ENCODE results near the gene PPTC7.
"Not testable (repeated sequence)": the region's sequence is repeated elsewhere in the genome, so short reads cannot be mapped to it uniquely, and the experiment has no call there.

The PPTC7 gene

GRCh38 chr12:110613771-110614684 is 30.9 kb upstream of the PPTC7 start, which contains the start of gene TCTN1:
Gene TCTN1 (plus strand): TSS chr12:110614129. CDS start chr12:110614183, 54 bp downstream.
- peak; percentile 95 for DNase-seq (ENCODE audit: low read depth)
- peak; percentile 12 for TF ChIP-seq CTCF (conservative IDR thresholded peaks at IDR 0.05; ENCODE audit: low read depth, low read length)
- H3K4me3 ChIP-seq (ENCODE audit: low read depth, low read length), result peak within 1 kb of the TSS; percentile 95

- no peak for TF ChIP-seq CTCF (conservative IDR thresholded peaks at IDR 0.05; ENCODE audit: low read depth, low read length)
- DNase-seq (ENCODE audit: low read depth), result no peak
- H3K4me3 ChIP-seq (ENCODE audit: low read depth, low read length), result peak overlapping the region; percentile 95
Measured at GRCh38 chr12:110613071-110613770, 30.1 kb upstream of the PPTC7 start.

GRCh38 chr12:110606253-110606611 is 23.1 kb upstream of the PPTC7 start:
- no peak overlapping the region for H3K4me3 ChIP-seq (ENCODE audit: low read depth, low read length)
- TF ChIP-seq CTCF (conservative IDR thresholded peaks at IDR 0.05; ENCODE audit: low read depth, low read length), result no peak
- no peak for DNase-seq (ENCODE audit: low read depth)

- TF ChIP-seq CTCF (conservative IDR thresholded peaks at IDR 0.05; ENCODE audit: low read depth, low read length), result peak; percentile 77
- not testable (repeated sequence) for H3K4me3 ChIP-seq (ENCODE audit: low read depth, low read length)
- DNase-seq (ENCODE audit: low read depth), result peak; percentile 63
Measured at GRCh38 chr12:110602085-110602814, 19.1 kb upstream of the PPTC7 start.

GRCh38 chr12:110600254-110600653 is 17.1 kb upstream of the PPTC7 start:
- TF ChIP-seq CTCF (conservative IDR thresholded peaks at IDR 0.05; ENCODE audit: low read depth, low read length), result peak; percentile 45
- DNase-seq (ENCODE audit: low read depth), result peak; percentile 80

GRCh38 chr12:110599334-110599733 is 16.2 kb upstream of the PPTC7 start:
- no peak overlapping the region for H3K4me3 ChIP-seq (ENCODE audit: low read depth, low read length)
- DNase-seq (ENCODE audit: low read depth), result no peak
- TF ChIP-seq CTCF (conservative IDR thresholded peaks at IDR 0.05; ENCODE audit: low read depth, low read length), result no peak

More at GRCh38 chr12:110600254-110600653, 17.1 kb upstream of the PPTC7 start:
- H3K4me3 ChIP-seq (ENCODE audit: low read depth, low read length), result no peak overlapping the region

All from choroid plexus epithelial cell (primary cell).